ENCODE results near the gene SV2A.

SV2A gene, protein sequence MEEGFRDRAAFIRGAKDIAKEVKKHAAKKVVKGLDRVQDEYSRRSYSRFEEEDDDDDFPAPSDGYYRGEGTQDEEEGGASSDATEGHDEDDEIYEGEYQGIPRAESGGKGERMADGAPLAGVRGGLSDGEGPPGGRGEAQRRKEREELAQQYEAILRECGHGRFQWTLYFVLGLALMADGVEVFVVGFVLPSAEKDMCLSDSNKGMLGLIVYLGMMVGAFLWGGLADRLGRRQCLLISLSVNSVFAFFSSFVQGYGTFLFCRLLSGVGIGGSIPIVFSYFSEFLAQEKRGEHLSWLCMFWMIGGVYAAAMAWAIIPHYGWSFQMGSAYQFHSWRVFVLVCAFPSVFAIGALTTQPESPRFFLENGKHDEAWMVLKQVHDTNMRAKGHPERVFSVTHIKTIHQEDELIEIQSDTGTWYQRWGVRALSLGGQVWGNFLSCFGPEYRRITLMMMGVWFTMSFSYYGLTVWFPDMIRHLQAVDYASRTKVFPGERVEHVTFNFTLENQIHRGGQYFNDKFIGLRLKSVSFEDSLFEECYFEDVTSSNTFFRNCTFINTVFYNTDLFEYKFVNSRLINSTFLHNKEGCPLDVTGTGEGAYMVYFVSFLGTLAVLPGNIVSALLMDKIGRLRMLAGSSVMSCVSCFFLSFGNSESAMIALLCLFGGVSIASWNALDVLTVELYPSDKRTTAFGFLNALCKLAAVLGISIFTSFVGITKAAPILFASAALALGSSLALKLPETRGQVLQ

DNA sequence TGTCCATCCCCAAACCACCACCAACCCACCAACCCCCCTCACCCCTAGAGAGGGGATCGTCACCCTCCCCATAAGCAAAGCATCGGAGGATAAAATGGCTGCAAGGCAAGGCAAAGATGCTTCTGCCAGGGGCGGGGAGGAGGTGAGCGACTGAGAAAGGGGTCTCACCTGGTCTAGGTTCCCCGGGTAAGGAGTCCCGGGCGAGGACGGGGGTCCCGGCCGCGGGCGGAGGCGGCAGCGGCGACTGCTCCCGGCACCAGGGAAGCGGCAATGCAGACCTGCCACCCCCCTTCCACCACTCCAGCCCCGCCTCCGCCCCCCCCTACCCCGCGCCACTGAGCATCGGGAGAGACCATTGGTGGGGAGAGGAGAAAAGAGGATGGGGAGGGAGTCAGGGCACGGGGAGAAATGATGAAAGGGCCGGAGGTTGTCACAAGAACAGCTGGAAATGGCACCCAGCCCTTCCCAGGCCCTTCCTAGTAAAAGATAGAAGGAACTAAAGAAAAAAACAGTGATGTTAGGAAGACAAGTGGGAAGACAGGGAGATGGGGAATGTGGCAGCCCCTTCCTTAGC, at the start of gene SV2A:
SV2A (minus strand) TSS at position 274 of the 574 bp plus-strand sequence. CDS start 4,004 bp downstream, outside the sequence.
- peak within 1 kb of the TSS; percentile 66 to 68 for H3K4me3 ChIP-seq (replicated peaks in 1 of 2; ENCODE audit: low read depth in 2 of 2, low read length in 2 of 2)
- peak; percentile 51 to 65 for DNase-seq (ENCODE audit: low read depth in 2 of 2)
- TF ChIP-seq, protein P1, sequence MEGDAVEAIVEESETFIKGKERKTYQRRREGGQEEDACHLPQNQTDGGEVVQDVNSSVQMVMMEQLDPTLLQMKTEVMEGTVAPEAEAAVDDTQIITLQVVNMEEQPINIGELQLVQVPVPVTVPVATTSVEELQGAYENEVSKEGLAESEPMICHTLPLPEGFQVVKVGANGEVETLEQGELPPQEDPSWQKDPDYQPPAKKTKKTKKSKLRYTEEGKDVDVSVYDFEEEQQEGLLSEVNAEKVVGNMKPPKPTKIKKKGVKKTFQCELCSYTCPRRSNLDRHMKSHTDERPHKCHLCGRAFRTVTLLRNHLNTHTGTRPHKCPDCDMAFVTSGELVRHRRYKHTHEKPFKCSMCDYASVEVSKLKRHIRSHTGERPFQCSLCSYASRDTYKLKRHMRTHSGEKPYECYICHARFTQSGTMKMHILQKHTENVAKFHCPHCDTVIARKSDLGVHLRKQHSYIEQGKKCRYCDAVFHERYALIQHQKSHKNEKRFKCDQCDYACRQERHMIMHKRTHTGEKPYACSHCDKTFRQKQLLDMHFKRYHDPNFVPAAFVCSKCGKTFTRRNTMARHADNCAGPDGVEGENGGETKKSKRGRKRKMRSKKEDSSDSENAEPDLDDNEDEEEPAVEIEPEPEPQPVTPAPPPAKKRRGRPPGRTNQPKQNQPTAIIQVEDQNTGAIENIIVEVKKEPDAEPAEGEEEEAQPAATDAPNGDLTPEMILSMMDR (IDR thresholded peaks at IDR 0.05; ENCODE audit: low read depth, low read length), result no peak

DNA sequence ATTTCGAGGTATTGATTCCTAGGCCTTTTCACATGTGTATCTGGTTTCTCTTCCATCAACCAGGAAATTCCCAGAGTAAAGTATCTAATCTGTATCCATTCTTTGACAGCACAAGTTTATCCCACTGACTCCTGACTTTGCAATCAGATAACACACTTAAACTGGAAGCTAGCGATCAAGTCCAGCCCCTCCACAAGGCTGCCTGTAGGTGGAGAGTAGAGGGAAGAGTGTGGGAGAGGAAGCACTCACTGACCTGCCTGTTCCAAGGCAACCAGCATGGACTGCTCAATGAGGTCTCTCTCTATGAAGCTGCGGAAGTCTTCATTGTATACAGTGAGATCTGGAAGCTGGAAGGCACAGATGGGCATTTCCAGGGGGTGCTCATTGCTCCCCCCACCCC, 49.4 kb upstream of the SV2A start:
- no peak overlapping the region for H3K4me3 ChIP-seq (replicated peaks in 1 of 2; ENCODE audit: low read depth in 2 of 2, low read length in 2 of 2)
- TF ChIP-seq, protein P1 (IDR thresholded peaks at IDR 0.05; ENCODE audit: low read depth, low read length), result no peak
- DNase-seq (ENCODE audit: low read depth in 2 of 2), result no peak

DNA sequence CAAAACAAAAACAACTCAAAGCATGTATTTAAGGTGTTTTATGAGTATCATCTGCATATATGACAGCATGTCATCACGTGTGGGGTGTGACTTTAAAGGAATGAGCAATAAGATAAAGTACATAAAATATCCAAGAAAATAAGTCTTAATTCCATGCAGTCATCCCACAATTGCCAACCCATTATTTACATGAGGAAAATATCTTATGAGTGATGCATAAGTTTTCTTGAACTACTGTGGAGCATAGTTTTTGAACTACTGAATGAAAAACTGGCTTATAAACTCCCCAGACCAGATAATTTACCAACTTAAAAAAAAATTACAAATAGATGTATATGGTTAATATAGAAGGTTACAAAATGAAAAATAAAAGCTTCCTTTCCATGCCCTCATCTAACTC, 48.8 kb upstream of the SV2A start:
- no peak overlapping the region for H3K4me3 ChIP-seq (replicated peaks in 1 of 2; ENCODE audit: low read depth in 2 of 2, low read length in 2 of 2)
- TF ChIP-seq, protein P1 (IDR thresholded peaks at IDR 0.05; ENCODE audit: low read depth, low read length), result no peak
- no peak for DNase-seq (ENCODE audit: low read depth in 2 of 2)

DNA sequence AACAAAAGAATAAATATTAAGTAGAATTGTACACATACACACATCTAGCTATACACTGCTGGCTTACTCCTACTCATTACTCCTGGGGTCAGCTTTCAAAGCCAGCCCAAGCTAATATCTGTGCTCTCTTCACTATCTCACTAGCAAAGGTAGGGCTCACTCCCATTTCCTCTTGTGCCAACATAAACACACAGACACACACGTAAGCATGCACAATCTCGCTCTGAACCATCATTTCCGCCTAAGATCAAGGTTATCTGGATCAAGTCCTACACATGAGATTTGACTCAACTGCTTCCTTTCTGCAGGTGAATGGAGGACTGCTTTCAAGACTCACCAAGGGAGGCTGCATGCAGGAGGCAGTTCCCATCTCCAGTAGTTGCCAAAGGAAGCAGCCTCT, 47.8 kb upstream of the SV2A start:
- TF ChIP-seq, protein P1 (IDR thresholded peaks at IDR 0.05; ENCODE audit: low read depth, low read length), result no peak
- no peak for DNase-seq (ENCODE audit: low read depth in 2 of 2)
- H3K4me3 ChIP-seq (replicated peaks in 1 of 2; ENCODE audit: low read depth in 2 of 2, low read length in 2 of 2), result no peak overlapping the region

DNA sequence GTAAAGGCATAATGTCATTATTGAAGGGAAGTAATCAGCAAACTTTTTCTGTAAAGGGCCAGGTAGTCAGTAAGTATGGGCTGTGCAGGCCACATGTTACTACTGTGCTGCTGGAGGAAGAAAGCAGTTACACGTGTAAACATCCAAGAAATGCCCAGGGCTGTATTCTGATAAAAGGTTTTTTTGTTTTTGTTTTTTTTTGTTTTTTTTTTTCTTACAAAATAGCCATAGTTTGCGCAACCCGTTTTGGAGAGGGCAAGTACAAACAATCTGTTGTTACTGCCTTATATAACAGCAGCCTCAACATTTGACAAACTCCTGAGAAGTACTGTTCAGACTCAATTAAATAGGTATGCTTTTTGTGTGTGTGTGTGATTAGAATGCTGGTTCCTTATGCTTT, 45.7 kb upstream of the SV2A start:
- DNase-seq (ENCODE audit: low read depth in 2 of 2), result peak; percentile 23 to 45

DNA sequence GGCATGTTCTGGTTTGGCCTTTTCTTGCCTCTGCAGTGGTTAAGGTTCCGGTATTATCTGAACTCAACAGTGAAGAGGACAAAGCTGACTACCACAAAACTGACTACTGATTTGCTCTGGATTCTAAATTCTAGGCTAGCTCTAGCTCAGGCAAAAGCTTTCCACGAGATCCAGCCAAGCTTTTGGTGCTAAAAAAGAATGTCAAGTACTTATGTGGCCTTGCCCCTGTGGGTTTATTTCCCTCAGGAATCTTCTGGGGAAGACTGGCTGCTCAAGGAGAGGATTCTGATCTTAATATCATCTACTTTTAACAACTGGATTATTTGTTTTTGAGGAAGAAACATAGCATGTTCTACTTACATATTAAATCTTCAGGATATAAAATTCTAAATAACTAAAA, 45.1 kb upstream of the SV2A start:
- no peak for DNase-seq (ENCODE audit: low read depth in 2 of 2)
- TF ChIP-seq, protein P1 (IDR thresholded peaks at IDR 0.05; ENCODE audit: low read depth, low read length), result no peak
- H3K4me3 ChIP-seq (replicated peaks in 1 of 2; ENCODE audit: low read depth in 2 of 2, low read length in 2 of 2), result no peak overlapping the region

More for the DNA sequence above, 45.7 kb upstream of the SV2A start:
- TF ChIP-seq, protein P1 (IDR thresholded peaks at IDR 0.05; ENCODE audit: low read depth, low read length), result no peak
- H3K4me3 ChIP-seq (replicated peaks in 1 of 2; ENCODE audit: low read depth in 2 of 2, low read length in 2 of 2), result no peak overlapping the region
